BJ (cell line): ENCODE measurements around the gene HAPLN2. TPM values are rescaled to one million over a fixed set of nuclear protein-coding genes. Genes with fewer than 3 reads are reported as not detected.

Experiments used
- CTCF ChIA-PET: fragments of 350-600 bp; formaldehyde crosslinking; extraction: SDS; loops from one replicate; lab custom pipeline; 2021; ENCODE audit warnings: antibody characterized with exemption, inconsistent platforms; lab: Yijun Ruan, JAX
- POLR2A ChIA-PET: fragments of 300-600 bp; sonication (Branson Sonifier 250); formaldehyde crosslinking; extraction: SDS; loops from one replicate; lab custom pipeline; 2021; ENCODE audit warnings: antibody characterized with exemption; lab: Charles Lee
- DNase-seq: peaks from one replicate; pipeline ENCODE4 v3.0.0-alpha.2; 2011; ENCODE audit warnings: low read depth
- H3K27me3 ChIP-seq: 2 replicates; pipeline ENCODE4 v1.6.0; 2011; ENCODE audit warnings: low read length; ENCODE audit not compliant: control insufficient read depth, insufficient read depth
- H3K36me3 ChIP-seq: 2 replicates; pipeline ENCODE4 v1.5.1; 2011; ENCODE audit warnings: low read length; ENCODE audit not compliant: control insufficient read depth, insufficient read depth
- H3K4me3 ChIP-seq: 2 replicates; pipeline ENCODE4 v1.5.1; 2011; ENCODE audit warnings: low read depth, mild to moderate bottlenecking, control low read depth, low read length
- polyA plus RNA-seq: library from polyadenylated mRNA; depleted of rRNA; stranded (reverse); fragments of >200 nt; gene quantifications from 2 replicates; pipeline ENCODE4 v1.2.3, GENCODE V29; 2011
- TF ChIP-seq, protein P1 (sequence below): IDR thresholded peaks from 2 replicates; pipeline ENCODE4 v1.5.1; 2011; ENCODE audit warnings: low read depth, mild to moderate bottlenecking, control low read depth, inconsistent platforms, low read length, moderate library complexity; ENCODE audit not compliant: insufficient read depth

Gene HAPLN2
- polyA plus RNA-seq, 1 experiment, result not detected

DNA sequence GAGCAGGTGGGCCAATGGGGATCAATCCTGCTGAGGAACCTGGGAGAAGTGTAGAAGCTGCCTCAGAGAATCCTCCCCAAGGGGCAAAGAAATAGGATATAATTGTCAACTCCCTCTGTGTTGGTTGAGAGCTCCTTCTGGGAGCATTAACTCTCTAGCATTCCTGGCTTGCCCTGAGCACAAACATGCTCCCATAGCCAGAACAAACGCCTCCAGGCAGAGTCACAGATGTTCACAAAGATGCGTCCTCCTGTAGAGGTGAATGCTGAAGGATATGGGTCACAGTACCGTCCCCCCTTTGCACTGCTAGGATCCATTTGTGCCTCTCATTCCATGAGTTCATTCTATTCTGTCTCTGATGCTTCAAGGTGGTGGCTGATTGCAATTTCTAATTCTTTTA, 13.1 kb downstream of the HAPLN2 start:
- ChIA-PET CTCF (interaction anchor here (15.6 kb wide), 1 partner anchor 26 kb away, joined by 257 read pairs; no protein-coding TSS in a partner anchor), POLR2A (no interaction called here)
- no peak overlapping the region for H3K4me3 ChIP-seq
- TF ChIP-seq, protein P1, sequence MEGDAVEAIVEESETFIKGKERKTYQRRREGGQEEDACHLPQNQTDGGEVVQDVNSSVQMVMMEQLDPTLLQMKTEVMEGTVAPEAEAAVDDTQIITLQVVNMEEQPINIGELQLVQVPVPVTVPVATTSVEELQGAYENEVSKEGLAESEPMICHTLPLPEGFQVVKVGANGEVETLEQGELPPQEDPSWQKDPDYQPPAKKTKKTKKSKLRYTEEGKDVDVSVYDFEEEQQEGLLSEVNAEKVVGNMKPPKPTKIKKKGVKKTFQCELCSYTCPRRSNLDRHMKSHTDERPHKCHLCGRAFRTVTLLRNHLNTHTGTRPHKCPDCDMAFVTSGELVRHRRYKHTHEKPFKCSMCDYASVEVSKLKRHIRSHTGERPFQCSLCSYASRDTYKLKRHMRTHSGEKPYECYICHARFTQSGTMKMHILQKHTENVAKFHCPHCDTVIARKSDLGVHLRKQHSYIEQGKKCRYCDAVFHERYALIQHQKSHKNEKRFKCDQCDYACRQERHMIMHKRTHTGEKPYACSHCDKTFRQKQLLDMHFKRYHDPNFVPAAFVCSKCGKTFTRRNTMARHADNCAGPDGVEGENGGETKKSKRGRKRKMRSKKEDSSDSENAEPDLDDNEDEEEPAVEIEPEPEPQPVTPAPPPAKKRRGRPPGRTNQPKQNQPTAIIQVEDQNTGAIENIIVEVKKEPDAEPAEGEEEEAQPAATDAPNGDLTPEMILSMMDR, result no peak
- no peaks in the 10 kb centered on the region for H3K36me3 ChIP-seq
- no peak for DNase-seq
- peaks cover 29% of the 10 kb centered on the region for H3K27me3 ChIP-seq

DNA sequence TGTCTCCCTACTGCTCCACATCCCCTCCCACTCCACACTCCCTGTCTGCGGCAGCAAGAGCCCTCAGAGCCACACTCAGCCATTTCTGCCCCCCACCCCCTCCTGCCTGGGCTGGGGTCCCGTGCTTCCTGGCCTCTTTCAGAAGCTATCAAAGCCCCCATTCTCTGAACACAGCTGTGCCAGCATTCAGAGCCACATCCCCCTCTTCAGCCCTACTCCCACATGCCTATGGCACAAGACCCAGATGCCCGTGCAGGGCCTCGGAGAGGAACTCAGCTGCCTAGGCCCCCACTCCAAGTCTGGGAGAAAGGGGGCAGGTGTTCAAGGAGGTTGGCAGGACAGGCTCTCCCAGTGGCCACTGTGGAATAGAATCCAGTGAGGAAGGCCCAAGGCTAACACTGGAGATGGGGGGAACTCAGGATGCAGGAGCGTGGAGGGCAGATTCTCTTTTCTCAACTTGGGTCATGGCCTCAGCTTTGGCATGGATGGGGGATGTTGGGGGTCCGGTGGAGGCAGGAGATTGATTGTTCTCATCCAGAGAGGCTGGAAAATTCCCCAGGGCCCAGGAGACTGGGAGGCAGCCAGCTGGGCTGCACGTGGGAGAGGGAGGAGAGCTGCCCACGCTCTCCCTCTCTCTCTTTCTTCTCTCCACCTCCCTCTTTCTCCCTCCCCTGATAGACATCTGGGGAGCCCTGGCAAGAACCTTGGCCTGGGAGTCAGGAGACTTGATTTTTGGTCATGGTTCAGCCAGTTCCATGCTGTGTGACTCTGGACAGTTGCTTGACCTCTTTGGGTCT, 19.2 kb downstream of the HAPLN2 start:
- TF ChIP-seq, protein P1, result no peak
- CTCF ChIA-PET, result interaction anchor here (0.9 to 5.5 kb wide), 6 partner anchors 10 to 253 kb away, joined by 3 to 32 read pairs (median 4); partner anchors contain the start of gene NES
- Histone ChIP-seq H3K4me3 (no peak overlapping the region), H3K36me3 (no peaks in the 10 kb centered on the region), H3K27me3 (peaks cover 67% of the 10 kb centered on the region)
- POLR2A ChIA-PET, result no interaction called here
- no peak for DNase-seq

GRCh38 chr1:156639601-156640101, 20.4 kb downstream of the HAPLN2 start:
- DNase-seq, result no peak
- TF ChIP-seq, protein P1, result no peak
- H3K36me3 ChIP-seq, result no peaks in the 10 kb centered on the region
- POLR2A ChIA-PET, result no interaction called here
- CTCF ChIA-PET, result interaction anchor here (0.5 to 5.5 kb wide), 5 partner anchors 14 to 146 kb away, joined by 3 to 32 read pairs (median 3); partner anchors contain the start of gene NES
- peaks cover 70% of the 10 kb centered on the region for H3K27me3 ChIP-seq
- no peak overlapping the region for H3K4me3 ChIP-seq

GRCh38 chr1:156640842-156641706, 21.9 kb downstream of the HAPLN2 start:
- POLR2A ChIA-PET, result no interaction called here
- no peak overlapping the region for H3K4me3 ChIP-seq
- TF ChIP-seq, protein P1, result no peak
- CTCF ChIA-PET, result interaction anchor here (0.6 to 5.5 kb wide), 7 partner anchors 13 to 57 kb away, joined by 3 to 32 read pairs (median 3); no protein-coding TSS in a partner anchor
- peaks cover 75% of the 10 kb centered on the region for H3K27me3 ChIP-seq
- no peak for DNase-seq
- no peaks in the 10 kb centered on the region for H3K36me3 ChIP-seq
